Inflammatory macrophage treated with lipopolysaccharide for 1 hour (primary cell): ENCODE data around the gene ZC3HAV1.
A peak's percentile ranks its signal among the peaks of the same experiment; 100 is the strongest.
"Not testable (repeated sequence)": the region's sequence is repeated elsewhere in the genome, so short reads cannot be mapped to it uniquely, and the experiment has no call there.

Experiments used
- DNase-seq, 2 donors: peaks; one replicate each; pipeline ENCODE4 v3.0.0-alpha.2; 2020 to 2022

ZC3HAV1 gene

GRCh38 chr7:139084709-139085108, 24.8 kb downstream of the ZC3HAV1 start:
- DNase-seq, result no peak

- no peak for DNase-seq
Observed at GRCh38 chr7:139081584-139081983, 27.9 kb downstream of the ZC3HAV1 start.

- no peak for DNase-seq
Observed at GRCh38 chr7:139080905-139081304, 28.6 kb downstream of the ZC3HAV1 start.

- DNase-seq, result no peak
Observed at GRCh38 chr7:139079861-139080260, 29.7 kb downstream of the ZC3HAV1 start.

- DNase-seq, result no peak
Observed at GRCh38 chr7:139078911-139079310, 30.6 kb downstream of the ZC3HAV1 start.

- peak in 1 of 2 donors; percentile 8 for DNase-seq
Observed at GRCh38 chr7:139078399-139078798, 31.1 kb downstream of the ZC3HAV1 start.

- not testable (repeated sequence) for DNase-seq
Observed at GRCh38 chr7:139077706-139078105, 31.8 kb downstream of the ZC3HAV1 start.

GRCh38 chr7:139075871-139076686, 33.4 kb downstream of the ZC3HAV1 start:
- no peak for DNase-seq

GRCh38 chr7:139075031-139075652, 34.4 kb downstream of the ZC3HAV1 start:
- DNase-seq, result peak; percentile 65 to 95

GRCh38 chr7:139072796-139073195, 36.7 kb downstream of the ZC3HAV1 start:
- peak; percentile 47 to 65 for DNase-seq

GRCh38 chr7:139071680-139072079, 37.8 kb downstream of the ZC3HAV1 start:
- no peak for DNase-seq

- no peak for DNase-seq
Observed at GRCh38 chr7:139068544-139069399, 40.7 kb downstream of the ZC3HAV1 start.

GRCh38 chr7:139066315-139066714, 43.2 kb downstream of the ZC3HAV1 start:
- DNase-seq, result no peak

- DNase-seq, result no peak
Observed at GRCh38 chr7:139065323-139065722, 44.2 kb downstream of the ZC3HAV1 start.

GRCh38 chr7:139061416-139061815, 48.1 kb downstream of the ZC3HAV1 start:
- no peak for DNase-seq

- DNase-seq, result no peak
Observed at GRCh38 chr7:139060695-139061237, 48.8 kb downstream of the ZC3HAV1 start.

- no peak for DNase-seq
Observed at GRCh38 chr7:139059905-139060304, 49.6 kb downstream of the ZC3HAV1 start.

- DNase-seq, result peak in 1 of 2 donors; percentile 24
Observed at GRCh38 chr7:139058943-139059342, 50.6 kb downstream of the ZC3HAV1 start.

- DNase-seq, result no peak
Observed at GRCh38 chr7:139055674-139056073, 53.8 kb downstream of the ZC3HAV1 start.

GRCh38 chr7:139054656-139055055, 54.9 kb downstream of the ZC3HAV1 start:
- not testable (repeated sequence) for DNase-seq

GRCh38 chr7:139054101-139054500, 55.4 kb downstream of the ZC3HAV1 start:
- DNase-seq, result no peak

- DNase-seq, result no peak
Observed at GRCh38 chr7:139051655-139052054, 57.9 kb downstream of the ZC3HAV1 start.

GRCh38 chr7:139049936-139050335, 59.6 kb downstream of the ZC3HAV1 start:
- peak in 1 of 2 donors; percentile 4 for DNase-seq
